WTC11 (cell line): ENCODE measurements around the gene COPB1. TPM values are rescaled to one million over a fixed set of nuclear protein-coding genes. Genes with fewer than 3 reads are reported as not detected.

Experiments
- ATAC-seq: fragments of 200-7000 bp; cut with Tn5 transposase; 2 replicates; pipeline ENCODE4 v1.10.0; 2021; ENCODE audit warnings: mild to moderate bottlenecking, moderate library complexity
- CTCF ChIA-PET: fragments of 300-600 bp; sonication (Branson Sonifier 250); formaldehyde crosslinking; loops from one replicate; lab custom pipeline; 2021; ENCODE audit warnings: antibody characterized with exemption; lab: Charles Lee
- POLR2A ChIA-PET: fragments of 350-600 bp; sonication (Branson Sonifier 250); formaldehyde crosslinking; loops from one replicate; lab custom pipeline; 2021; ENCODE audit warnings: antibody characterized with exemption; lab: Charles Lee
- DNase-seq: peaks from one replicate; pipeline ENCODE4 v3.0.0; 2021; ENCODE audit warnings: low spot score
- H3K27ac Mint-ChIP-seq: 2 replicates; pipeline ENCODE4 v1.8.0; 2021; ENCODE audit warnings: mixed read lengths
- H3K27me3 Mint-ChIP-seq: 2 replicates; pipeline ENCODE4 v1.8.0; 2021; ENCODE audit warnings: low read depth, mild to moderate bottlenecking, moderate library complexity, mixed read lengths
- H3K36me3 Mint-ChIP-seq: 2 replicates; pipeline ENCODE4 v1.8.0; 2021; ENCODE audit warnings: mixed read lengths
- H3K4me1 Mint-ChIP-seq: 2 replicates; pipeline ENCODE4 v1.8.0; 2022; ENCODE audit warnings: mixed read lengths
- H3K4me3 Mint-ChIP-seq: 2 replicates; pipeline ENCODE4 v1.8.0; 2021; ENCODE audit warnings: mild to moderate bottlenecking, moderate library complexity, mixed read lengths
- H3K9me3 Mint-ChIP-seq: 2 replicates; pipeline ENCODE4 v1.8.0; 2021; ENCODE audit warnings: mixed read lengths
- CREB1 ChIP-seq: sonication (generic); formaldehyde crosslinking; IDR thresholded peaks from 2 replicates; pipeline ENCODE4 v1.8.0; 2023; ENCODE audit warnings: mild to moderate bottlenecking, missing genetic modification reagents
- CREM ChIP-seq: sonication (generic); formaldehyde crosslinking; IDR thresholded peaks from 2 replicates; pipeline ENCODE4 v1.8.1; 2022; ENCODE audit warnings: mild to moderate bottlenecking, missing genetic modification reagents, moderate library complexity
- ESRRA ChIP-seq: sonication (generic); formaldehyde crosslinking; IDR thresholded peaks from 2 replicates; pipeline ENCODE4 v1.8.1; 2022; ENCODE audit warnings: mild to moderate bottlenecking, missing genetic modification reagents, borderline replicate concordance
- GABPB1 ChIP-seq: sonication (generic); formaldehyde crosslinking; IDR thresholded peaks from 2 replicates; pipeline ENCODE4 v1.8.1; 2023; ENCODE audit warnings: mild to moderate bottlenecking, missing genetic modification reagents
- HMGA2 ChIP-seq: fragments of 250-450 bp; sonication (Bioruptor Pico); IDR thresholded peaks from 2 replicates; pipeline ENCODE4 v1.4.0; 2021; ENCODE audit warnings: mild to moderate bottlenecking, moderate library complexity
- MXD4 ChIP-seq: fragments of 250-450 bp; sonication (Bioruptor Pico); IDR thresholded peaks from 2 replicates; pipeline ENCODE4 v1.8.0; 2021; ENCODE audit warnings: mild to moderate bottlenecking, moderate library complexity, borderline replicate concordance
- NFATC4 ChIP-seq: fragments of 250-450 bp; sonication (Bioruptor Pico); IDR thresholded peaks from 2 replicates; pipeline ENCODE4 v1.9.0; 2021; ENCODE audit warnings: mild to moderate bottlenecking
- NFYB ChIP-seq: sonication (generic); formaldehyde crosslinking; conservative IDR thresholded peaks from 2 replicates; pipeline ENCODE4 v1.8.0; 2022; ENCODE audit warnings: low read depth, missing genetic modification reagents
- NR3C1 ChIP-seq: sonication (generic); formaldehyde crosslinking; conservative IDR thresholded peaks from 2 replicates; pipeline ENCODE4 v1.8.1; 2023; ENCODE audit warnings: low read depth, mild to moderate bottlenecking, missing genetic modification reagents
- PRRX2 ChIP-seq: fragments of 250-450 bp; sonication (Bioruptor Pico); IDR thresholded peaks from 2 replicates; pipeline ENCODE4 v1.8.0; 2021; ENCODE audit warnings: mild to moderate bottlenecking
- SP1 ChIP-seq: sonication (generic); formaldehyde crosslinking; conservative IDR thresholded peaks from 2 replicates; pipeline ENCODE4 v1.8.1; 2022; ENCODE audit warnings: missing genetic modification reagents
- total RNA-seq: library from RNA; stranded (reverse); gene quantifications from 3 replicates; pipeline ENCODE4 v1.2.3, GENCODE V29; 2021
- TF ChIP-seq, protein P1 (sequence below): sonication (generic); formaldehyde crosslinking; IDR thresholded peaks from 2 replicates; pipeline ENCODE4 v1.8.1; 2023; ENCODE audit warnings: mild to moderate bottlenecking, missing genetic modification reagents, borderline replicate concordance
- TF ChIP-seq, protein P2 (sequence below): fragments of 250-450 bp; sonication (Bioruptor Pico); IDR thresholded peaks from 2 replicates; pipeline ENCODE4 v1.9.0; 2021; ENCODE audit warnings: mild to moderate bottlenecking, borderline replicate concordance
- TF ChIP-seq, protein P3 (sequence below): sonication (generic); formaldehyde crosslinking; IDR thresholded peaks from 2 replicates; pipeline ENCODE4 v1.8.1; 2022; ENCODE audit warnings: mild to moderate bottlenecking, missing genetic modification reagents, moderate library complexity, borderline replicate concordance
- TF ChIP-seq, protein P4 (sequence below): sonication (generic); formaldehyde crosslinking; IDR thresholded peaks from 2 replicates; pipeline ENCODE4 v1.8.0; 2022; ENCODE audit warnings: mild to moderate bottlenecking, missing genetic modification reagents
- TF ChIP-seq, protein P5 (sequence below): sonication (generic); formaldehyde crosslinking; IDR thresholded peaks from 2 replicates; pipeline ENCODE4 v1.8.0; 2022; ENCODE audit warnings: mild to moderate bottlenecking, missing genetic modification reagents
- TF ChIP-seq, protein P6 (sequence below): sonication (generic); formaldehyde crosslinking; IDR thresholded peaks from 2 replicates; pipeline ENCODE4 v1.8.1; 2023; ENCODE audit warnings: mild to moderate bottlenecking, missing genetic modification reagents, moderate library complexity
- TF ChIP-seq, protein P7 (sequence below): sonication (generic); formaldehyde crosslinking; conservative IDR thresholded peaks from 2 replicates; pipeline ENCODE4 v1.8.1; 2022; ENCODE audit warnings: mild to moderate bottlenecking, missing genetic modification reagents
- TF ChIP-seq, protein P8 (sequence below): fragments of 250-450 bp; sonication (Bioruptor Pico); IDR thresholded peaks from 2 replicates; pipeline ENCODE4 v1.9.0; 2021; ENCODE audit warnings: moderate library complexity, mild to moderate bottlenecking, inconsistent platforms, borderline replicate concordance
- TF ChIP-seq, protein P9 (sequence below): sonication (generic); formaldehyde crosslinking; IDR thresholded peaks from 2 replicates; pipeline ENCODE4 v1.8.0; 2023; ENCODE audit warnings: missing genetic modification reagents

COPB1 gene
- total RNA-seq, 1 experiment from 2014 or later: 76.3 TPM

DNA sequence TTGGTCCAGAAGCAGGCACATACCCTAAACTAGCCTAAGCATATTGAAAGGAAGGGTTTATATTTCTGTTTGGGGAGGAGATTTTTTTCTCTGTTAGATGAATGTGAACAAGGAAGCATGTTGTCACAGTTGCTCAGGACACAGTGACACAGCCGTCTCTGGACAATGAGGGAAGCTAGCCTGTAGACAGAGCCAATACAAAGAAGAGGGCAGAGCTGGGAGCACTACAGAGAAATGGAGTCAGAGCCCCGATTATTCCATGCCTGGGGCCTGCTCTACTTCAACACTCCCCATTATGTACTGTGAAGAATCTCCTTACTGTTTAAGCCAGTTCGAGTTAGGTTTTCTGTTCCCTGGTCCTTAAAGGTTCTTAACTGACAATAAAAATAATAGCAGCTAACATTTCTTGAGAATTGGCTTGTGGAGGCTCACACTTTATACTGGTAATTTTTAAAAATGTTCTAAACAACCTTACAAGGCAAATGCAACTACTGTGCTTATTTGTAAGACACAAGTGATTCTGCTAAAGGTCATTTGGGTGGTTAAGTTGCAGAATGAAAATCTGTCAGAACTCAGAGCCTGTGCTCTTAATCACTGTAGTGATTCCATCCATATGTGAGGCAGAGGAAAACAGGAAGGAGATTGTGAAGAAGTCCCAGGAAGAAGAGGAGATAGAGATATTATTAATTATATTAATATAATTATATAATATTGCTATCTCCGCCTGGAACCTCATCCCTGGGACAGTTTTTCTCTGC is 81.8 kb downstream of the COPB1 start:
- Mint-ChIP-seq H3K27me3 (no peaks in the 10 kb centered on the region; the same call in 1 of the 2 replicates), H3K27ac (no peak overlapping the region), H3K4me1 (peaks cover 30% of the 10 kb centered on the region), H3K4me3 (no peak overlapping the region), H3K9me3 (no peaks in the 10 kb centered on the region), H3K36me3 (no peaks in the 10 kb centered on the region)
- ChIA-PET POLR2A (no interaction called here), CTCF (interaction anchor here (0.7 to 8.6 kb wide), 36 partner anchors 9 to 456 kb away, joined by 3 to 255 read pairs (median 6); no protein-coding TSS in a partner anchor)
- DNase-seq (no peak), ATAC-seq (no peak)
- TF ChIP-seq, protein P1, sequence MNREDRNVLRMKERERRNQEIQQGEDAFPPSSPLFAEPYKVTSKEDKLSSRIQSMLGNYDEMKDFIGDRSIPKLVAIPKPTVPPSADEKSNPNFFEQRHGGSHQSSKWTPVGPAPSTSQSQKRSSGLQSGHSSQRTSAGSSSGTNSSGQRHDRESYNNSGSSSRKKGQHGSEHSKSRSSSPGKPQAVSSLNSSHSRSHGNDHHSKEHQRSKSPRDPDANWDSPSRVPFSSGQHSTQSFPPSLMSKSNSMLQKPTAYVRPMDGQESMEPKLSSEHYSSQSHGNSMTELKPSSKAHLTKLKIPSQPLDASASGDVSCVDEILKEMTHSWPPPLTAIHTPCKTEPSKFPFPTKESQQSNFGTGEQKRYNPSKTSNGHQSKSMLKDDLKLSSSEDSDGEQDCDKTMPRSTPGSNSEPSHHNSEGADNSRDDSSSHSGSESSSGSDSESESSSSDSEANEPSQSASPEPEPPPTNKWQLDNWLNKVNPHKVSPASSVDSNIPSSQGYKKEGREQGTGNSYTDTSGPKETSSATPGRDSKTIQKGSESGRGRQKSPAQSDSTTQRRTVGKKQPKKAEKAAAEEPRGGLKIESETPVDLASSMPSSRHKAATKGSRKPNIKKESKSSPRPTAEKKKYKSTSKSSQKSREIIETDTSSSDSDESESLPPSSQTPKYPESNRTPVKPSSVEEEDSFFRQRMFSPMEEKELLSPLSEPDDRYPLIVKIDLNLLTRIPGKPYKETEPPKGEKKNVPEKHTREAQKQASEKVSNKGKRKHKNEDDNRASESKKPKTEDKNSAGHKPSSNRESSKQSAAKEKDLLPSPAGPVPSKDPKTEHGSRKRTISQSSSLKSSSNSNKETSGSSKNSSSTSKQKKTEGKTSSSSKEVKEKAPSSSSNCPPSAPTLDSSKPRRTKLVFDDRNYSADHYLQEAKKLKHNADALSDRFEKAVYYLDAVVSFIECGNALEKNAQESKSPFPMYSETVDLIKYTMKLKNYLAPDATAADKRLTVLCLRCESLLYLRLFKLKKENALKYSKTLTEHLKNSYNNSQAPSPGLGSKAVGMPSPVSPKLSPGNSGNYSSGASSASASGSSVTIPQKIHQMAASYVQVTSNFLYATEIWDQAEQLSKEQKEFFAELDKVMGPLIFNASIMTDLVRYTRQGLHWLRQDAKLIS (CRISPR knock-in tag): no peak
- TF ChIP-seq NFYB (CRISPR knock-in tag) (no peak), GABPB1 (no peak), NFATC4 (CRISPR knock-in tag) (no peak), CREB1 (CRISPR knock-in tag) (no peak), PRRX2 (CRISPR knock-in tag) (no peak), NR3C1 (CRISPR knock-in tag) (no peak), CREM (CRISPR knock-in tag) (no peak)
- TF ChIP-seq, protein P2, sequence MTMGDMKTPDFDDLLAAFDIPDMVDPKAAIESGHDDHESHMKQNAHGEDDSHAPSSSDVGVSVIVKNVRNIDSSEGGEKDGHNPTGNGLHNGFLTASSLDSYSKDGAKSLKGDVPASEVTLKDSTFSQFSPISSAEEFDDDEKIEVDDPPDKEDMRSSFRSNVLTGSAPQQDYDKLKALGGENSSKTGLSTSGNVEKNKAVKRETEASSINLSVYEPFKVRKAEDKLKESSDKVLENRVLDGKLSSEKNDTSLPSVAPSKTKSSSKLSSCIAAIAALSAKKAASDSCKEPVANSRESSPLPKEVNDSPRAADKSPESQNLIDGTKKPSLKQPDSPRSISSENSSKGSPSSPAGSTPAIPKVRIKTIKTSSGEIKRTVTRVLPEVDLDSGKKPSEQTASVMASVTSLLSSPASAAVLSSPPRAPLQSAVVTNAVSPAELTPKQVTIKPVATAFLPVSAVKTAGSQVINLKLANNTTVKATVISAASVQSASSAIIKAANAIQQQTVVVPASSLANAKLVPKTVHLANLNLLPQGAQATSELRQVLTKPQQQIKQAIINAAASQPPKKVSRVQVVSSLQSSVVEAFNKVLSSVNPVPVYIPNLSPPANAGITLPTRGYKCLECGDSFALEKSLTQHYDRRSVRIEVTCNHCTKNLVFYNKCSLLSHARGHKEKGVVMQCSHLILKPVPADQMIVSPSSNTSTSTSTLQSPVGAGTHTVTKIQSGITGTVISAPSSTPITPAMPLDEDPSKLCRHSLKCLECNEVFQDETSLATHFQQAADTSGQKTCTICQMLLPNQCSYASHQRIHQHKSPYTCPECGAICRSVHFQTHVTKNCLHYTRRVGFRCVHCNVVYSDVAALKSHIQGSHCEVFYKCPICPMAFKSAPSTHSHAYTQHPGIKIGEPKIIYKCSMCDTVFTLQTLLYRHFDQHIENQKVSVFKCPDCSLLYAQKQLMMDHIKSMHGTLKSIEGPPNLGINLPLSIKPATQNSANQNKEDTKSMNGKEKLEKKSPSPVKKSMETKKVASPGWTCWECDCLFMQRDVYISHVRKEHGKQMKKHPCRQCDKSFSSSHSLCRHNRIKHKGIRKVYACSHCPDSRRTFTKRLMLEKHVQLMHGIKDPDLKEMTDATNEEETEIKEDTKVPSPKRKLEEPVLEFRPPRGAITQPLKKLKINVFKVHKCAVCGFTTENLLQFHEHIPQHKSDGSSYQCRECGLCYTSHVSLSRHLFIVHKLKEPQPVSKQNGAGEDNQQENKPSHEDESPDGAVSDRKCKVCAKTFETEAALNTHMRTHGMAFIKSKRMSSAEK (CRISPR knock-in tag): no peak
- TF ChIP-seq, protein P3, sequence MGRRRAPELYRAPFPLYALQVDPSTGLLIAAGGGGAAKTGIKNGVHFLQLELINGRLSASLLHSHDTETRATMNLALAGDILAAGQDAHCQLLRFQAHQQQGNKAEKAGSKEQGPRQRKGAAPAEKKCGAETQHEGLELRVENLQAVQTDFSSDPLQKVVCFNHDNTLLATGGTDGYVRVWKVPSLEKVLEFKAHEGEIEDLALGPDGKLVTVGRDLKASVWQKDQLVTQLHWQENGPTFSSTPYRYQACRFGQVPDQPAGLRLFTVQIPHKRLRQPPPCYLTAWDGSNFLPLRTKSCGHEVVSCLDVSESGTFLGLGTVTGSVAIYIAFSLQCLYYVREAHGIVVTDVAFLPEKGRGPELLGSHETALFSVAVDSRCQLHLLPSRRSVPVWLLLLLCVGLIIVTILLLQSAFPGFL: no peak

DNA sequence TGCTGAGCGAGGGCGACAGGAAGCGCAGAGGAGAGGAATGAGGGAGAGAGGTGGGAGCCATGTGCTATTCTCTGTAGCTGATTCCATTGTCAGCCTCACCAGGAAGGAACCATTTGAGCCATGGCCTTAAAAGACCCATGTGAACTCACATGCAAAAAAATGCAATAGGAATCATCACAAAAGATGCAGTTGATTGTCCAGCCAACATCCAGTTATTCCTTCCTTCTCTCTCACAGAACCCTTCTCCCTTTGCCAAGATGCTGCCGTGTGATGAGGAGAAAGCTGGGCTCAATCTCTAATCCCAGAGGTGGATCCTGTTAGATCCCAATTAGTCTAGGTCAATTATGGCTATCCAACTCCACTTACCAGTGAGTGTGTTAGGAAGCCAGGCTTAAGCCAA is 82.4 kb downstream of the COPB1 start:
- ATAC-seq (no peak), DNase-seq (no peak)
- ChIA-PET CTCF (interaction anchor here (1.2 to 8.6 kb wide), 6 partner anchors 8 to 115 kb away, joined by 5 to 255 read pairs (median 9); no protein-coding TSS in a partner anchor), POLR2A (no interaction called here)
- H3K27me3 Mint-ChIP-seq: no peaks in the 10 kb centered on the region; the same call in 1 of the 2 replicates
- no peak overlapping the region for H3K4me3 Mint-ChIP-seq
- H3K4me1 Mint-ChIP-seq: peaks cover 32% of the 10 kb centered on the region
- H3K27ac Mint-ChIP-seq: no peak overlapping the region
- no peaks in the 10 kb centered on the region for H3K36me3 Mint-ChIP-seq
- no peaks in the 10 kb centered on the region for H3K9me3 Mint-ChIP-seq
- TF ChIP-seq, protein P4, sequence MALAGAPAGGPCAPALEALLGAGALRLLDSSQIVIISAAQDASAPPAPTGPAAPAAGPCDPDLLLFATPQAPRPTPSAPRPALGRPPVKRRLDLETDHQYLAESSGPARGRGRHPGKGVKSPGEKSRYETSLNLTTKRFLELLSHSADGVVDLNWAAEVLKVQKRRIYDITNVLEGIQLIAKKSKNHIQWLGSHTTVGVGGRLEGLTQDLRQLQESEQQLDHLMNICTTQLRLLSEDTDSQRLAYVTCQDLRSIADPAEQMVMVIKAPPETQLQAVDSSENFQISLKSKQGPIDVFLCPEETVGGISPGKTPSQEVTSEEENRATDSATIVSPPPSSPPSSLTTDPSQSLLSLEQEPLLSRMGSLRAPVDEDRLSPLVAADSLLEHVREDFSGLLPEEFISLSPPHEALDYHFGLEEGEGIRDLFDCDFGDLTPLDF (CRISPR knock-in tag): no peak
- no peak for TF ChIP-seq HMGA2 (CRISPR knock-in tag)
- TF ChIP-seq SP1 (CRISPR knock-in tag): no peak
- TF ChIP-seq, protein P5, sequence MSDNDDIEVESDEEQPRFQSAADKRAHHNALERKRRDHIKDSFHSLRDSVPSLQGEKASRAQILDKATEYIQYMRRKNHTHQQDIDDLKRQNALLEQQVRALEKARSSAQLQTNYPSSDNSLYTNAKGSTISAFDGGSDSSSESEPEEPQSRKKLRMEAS (CRISPR knock-in tag): no peak
- TF ChIP-seq NR3C1 (CRISPR knock-in tag): no peak
- TF ChIP-seq, protein P6, sequence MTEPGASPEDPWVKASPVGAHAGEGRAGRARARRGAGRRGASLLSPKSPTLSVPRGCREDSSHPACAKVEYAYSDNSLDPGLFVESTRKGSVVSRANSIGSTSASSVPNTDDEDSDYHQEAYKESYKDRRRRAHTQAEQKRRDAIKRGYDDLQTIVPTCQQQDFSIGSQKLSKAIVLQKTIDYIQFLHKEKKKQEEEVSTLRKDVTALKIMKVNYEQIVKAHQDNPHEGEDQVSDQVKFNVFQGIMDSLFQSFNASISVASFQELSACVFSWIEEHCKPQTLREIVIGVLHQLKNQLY: no peak
- no peak for TF ChIP-seq ESRRA (CRISPR knock-in tag)
- TF ChIP-seq, protein P7, sequence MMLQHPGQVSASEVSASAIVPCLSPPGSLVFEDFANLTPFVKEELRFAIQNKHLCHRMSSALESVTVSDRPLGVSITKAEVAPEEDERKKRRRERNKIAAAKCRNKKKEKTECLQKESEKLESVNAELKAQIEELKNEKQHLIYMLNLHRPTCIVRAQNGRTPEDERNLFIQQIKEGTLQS (CRISPR knock-in tag): no peak
- no peak for TF ChIP-seq NFYB (CRISPR knock-in tag)
- TF ChIP-seq, protein P8, sequence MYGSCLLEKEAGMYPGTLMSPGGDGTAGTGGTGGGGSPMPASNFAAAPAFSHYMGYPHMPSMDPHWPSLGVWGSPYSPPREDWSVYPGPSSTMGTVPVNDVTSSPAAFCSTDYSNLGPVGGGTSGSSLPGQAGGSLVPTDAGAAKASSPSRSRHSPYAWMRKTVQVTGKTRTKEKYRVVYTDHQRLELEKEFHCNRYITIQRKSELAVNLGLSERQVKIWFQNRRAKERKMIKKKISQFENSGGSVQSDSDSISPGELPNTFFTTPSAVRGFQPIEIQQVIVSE (CRISPR knock-in tag): no peak
- TF ChIP-seq, protein P9, sequence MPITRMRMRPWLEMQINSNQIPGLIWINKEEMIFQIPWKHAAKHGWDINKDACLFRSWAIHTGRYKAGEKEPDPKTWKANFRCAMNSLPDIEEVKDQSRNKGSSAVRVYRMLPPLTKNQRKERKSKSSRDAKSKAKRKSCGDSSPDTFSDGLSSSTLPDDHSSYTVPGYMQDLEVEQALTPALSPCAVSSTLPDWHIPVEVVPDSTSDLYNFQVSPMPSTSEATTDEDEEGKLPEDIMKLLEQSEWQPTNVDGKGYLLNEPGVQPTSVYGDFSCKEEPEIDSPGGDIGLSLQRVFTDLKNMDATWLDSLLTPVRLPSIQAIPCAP (CRISPR knock-in tag): no peak
- no peak for TF ChIP-seq MXD4 (CRISPR knock-in tag)
